ENCODE results near the gene PIGT. TPM values are rescaled to one million over a fixed set of nuclear protein-coding genes. Genes with fewer than 3 reads are reported as not detected.

PIGT gene
- total and polyA plus RNA-seq, 2 of the 4 experiments (the other 2 are of a cell fraction): 31.2 to 145 TPM

- DNase-seq (no peak), ATAC-seq (ENCODE audit: low read depth) (peak; percentile 67)
- H2BK120ac ChIP-seq (ENCODE audit: low read depth, low read length): no peak overlapping the region
- H3K4me1 ChIP-seq (ENCODE audit: control insufficient read depth, insufficient read depth, low read length): peaks cover 4% of the 10 kb centered on the region; the same call in 1 of the 2 replicates
- peak overlapping the region; percentile 91 for H3K4me2 ChIP-seq (ENCODE audit: low read depth, low read length)
- H4K91ac ChIP-seq (ENCODE audit: insufficient read depth, low read depth, low read length): no peak overlapping the region; the same call in 1 of the 2 replicates
- no peaks in the 10 kb centered on the region for H3K9me3 ChIP-seq (ENCODE audit: control insufficient read depth, insufficient read depth, low read length)
- H3K18ac ChIP-seq (ENCODE audit: low read depth, low read length): no peak overlapping the region; the same call in 1 of the 2 replicates
- POLR2A ChIA-PET (ENCODE audit: unreplicated experiment): interaction anchor here (0.6 kb wide), 1 partner anchor 19 kb away, joined by 3 read pairs; no protein-coding TSS in a partner anchor
- CTCF ChIA-PET: no interaction called here
- no peak overlapping the region for H3K56ac ChIP-seq (ENCODE audit: extremely low read depth, insufficient read depth, low read length)
- H2AK5ac ChIP-seq (ENCODE audit: low read depth, low read length): no peak overlapping the region
- 0 out of 2 replicates have a peak overlapping the region, but pooled peaks have one; percentile 66 for H3K23ac ChIP-seq (ENCODE audit: low read depth, low read length)
- H4K20me1 ChIP-seq (ENCODE audit: insufficient read depth, low read length): no peaks in the 10 kb centered on the region
- H4K8ac ChIP-seq (ENCODE audit: low read depth in 2 of 2, low read length in 2 of 2): peak overlapping the region; percentile 48 to 59; a peak in 2 of 4 replicates
- BruUV-seq (replicated peaks): no TSS peak
- H3K4ac ChIP-seq (ENCODE audit: low read depth, low read length): peak overlapping the region; percentile 61
- in situ Hi-C loops (cut with MboI; ENCODE audit: low sequenced_read_pairs) (no loop called here), intact Hi-C loops (cut with micrococcal nuclease) (no loop called here), dilution Hi-C loops (cut with HindIII; ENCODE audit: low sequenced_read_pairs, unreplicated experiment) (no loop called here)
- TF ChIP-seq RCOR1 (IDR thresholded peaks at IDR 0.05; ENCODE audit: insufficient replicate concordance, low read length) (no peak), CEBPB (IDR thresholded peaks at IDR 0.05; ENCODE audit: low read depth, low read length) (no peak), MXI1 (IDR thresholded peaks at IDR 0.05; ENCODE audit: borderline replicate concordance, low read depth, low read length) (no peak), NFE2L2 (IDR thresholded peaks at IDR 0.05; ENCODE audit: low read depth, low read length) (no peak), BHLHE40 (IDR thresholded peaks at IDR 0.05; ENCODE audit: low read depth, low read length) (no peak), CHD1 (IDR thresholded peaks at IDR 0.05; ENCODE audit: low read depth, low read length) (no peak), MAFK (IDR thresholded peaks at IDR 0.05; ENCODE audit: low read depth, low read length) (no peak), MAZ (IDR thresholded peaks at IDR 0.05; ENCODE audit: borderline replicate concordance, low read depth, low read length) (no peak; the same call in 1 of the 2 replicates), SMC3 (IDR thresholded peaks at IDR 0.05; ENCODE audit: low read depth, low read length) (no peak), FOS (IDR thresholded peaks at IDR 0.05; ENCODE audit: low read depth, low read length) (no peak), POLR2A (IDR thresholded peaks at IDR 0.05; ENCODE audit: low read depth, low read length) (no peak)
- TF ChIP-seq, protein P1, sequence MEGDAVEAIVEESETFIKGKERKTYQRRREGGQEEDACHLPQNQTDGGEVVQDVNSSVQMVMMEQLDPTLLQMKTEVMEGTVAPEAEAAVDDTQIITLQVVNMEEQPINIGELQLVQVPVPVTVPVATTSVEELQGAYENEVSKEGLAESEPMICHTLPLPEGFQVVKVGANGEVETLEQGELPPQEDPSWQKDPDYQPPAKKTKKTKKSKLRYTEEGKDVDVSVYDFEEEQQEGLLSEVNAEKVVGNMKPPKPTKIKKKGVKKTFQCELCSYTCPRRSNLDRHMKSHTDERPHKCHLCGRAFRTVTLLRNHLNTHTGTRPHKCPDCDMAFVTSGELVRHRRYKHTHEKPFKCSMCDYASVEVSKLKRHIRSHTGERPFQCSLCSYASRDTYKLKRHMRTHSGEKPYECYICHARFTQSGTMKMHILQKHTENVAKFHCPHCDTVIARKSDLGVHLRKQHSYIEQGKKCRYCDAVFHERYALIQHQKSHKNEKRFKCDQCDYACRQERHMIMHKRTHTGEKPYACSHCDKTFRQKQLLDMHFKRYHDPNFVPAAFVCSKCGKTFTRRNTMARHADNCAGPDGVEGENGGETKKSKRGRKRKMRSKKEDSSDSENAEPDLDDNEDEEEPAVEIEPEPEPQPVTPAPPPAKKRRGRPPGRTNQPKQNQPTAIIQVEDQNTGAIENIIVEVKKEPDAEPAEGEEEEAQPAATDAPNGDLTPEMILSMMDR (conservative IDR thresholded peaks at IDR 0.05; ENCODE audit: low read depth, low read length): no peak
- H3K27me3 ChIP-seq (ENCODE audit: control insufficient read depth, insufficient read depth, low read length): no peaks in the 10 kb centered on the region
- H3K36me3 ChIP-seq (ENCODE audit: control insufficient read depth, insufficient read depth, low read length): no peaks in the 10 kb centered on the region; the same call in 1 of the 2 replicates
- H3K9ac ChIP-seq (ENCODE audit: low read depth, low read length): peak overlapping the region; percentile 56
- no peak overlapping the region for H2BK20ac ChIP-seq (ENCODE audit: low read depth, low read length)
- peak overlapping the region; percentile 63 for H3K4me3 ChIP-seq (ENCODE audit: insufficient read depth, low read depth, low read length)
- H2AK9ac ChIP-seq (replicated peaks; ENCODE audit: low read depth, low read length, poor library complexity): peak overlapping the region; percentile 37
- H2BK5ac ChIP-seq (ENCODE audit: low read depth, low read length, poor library complexity, severe bottlenecking): no peak overlapping the region
- H3K9me1 ChIP-seq (ENCODE audit: insufficient read depth, low read length): no peaks in the 10 kb centered on the region
- peak overlapping the region; percentile 4; the same call in 1 of the 2 replicates for H3K27ac ChIP-seq (ENCODE audit: insufficient read depth, low read length)
- H2BK15ac ChIP-seq (ENCODE audit: low read depth, low read length): no peak overlapping the region
- peak overlapping the region; percentile 49; the same call in 1 of the 2 replicates for H4K5ac ChIP-seq (ENCODE audit: low read depth, low read length)
- H3K79me1 ChIP-seq (ENCODE audit: low read depth in 1 of 2, low read length in 2 of 2): peaks cover 0 to 10% of the 10 kb centered on the region in 2 experiments; a peak in 2 of 4 replicates
- H2AFZ ChIP-seq (replicated peaks; ENCODE audit: low read length, poor library complexity): peak overlapping the region; percentile 92
- WGBS, 2 experiments (ENCODE audit: extremely low coverage in 2 of 2, insufficient read length in 1 of 2): 2% methylated on average over 6 of the region's 87 CpGs; no CpG with 5 or more reads in 1 of the 2 experiments
- peak overlapping the region; percentile 8; the same call in 1 of the 2 replicates for H3K14ac ChIP-seq (replicated peaks; ENCODE audit: low read depth, low read length)
Observed at GRCh38 chr20:45406260-45407066, 9.5 kb upstream of the PIGT start.

Data from IMR-90 (cell line).